HEK293 (cell line): ENCODE data around the gene PAX2.

Experiments
- CTCF ChIA-PET: fragments of 350-600 bp; formaldehyde crosslinking; extraction: SDS; loops from one replicate; lab custom pipeline; 2021; ENCODE audit warnings: antibody characterized with exemption; lab: Yijun Ruan, JAX
- POLR2A ChIA-PET: fragments of 300-600 bp; formaldehyde crosslinking; extraction: SDS; loops from one replicate; lab custom pipeline; 2020; ENCODE audit warnings: antibody characterized with exemption, inconsistent platforms; lab: Yijun Ruan, JAX
- H3K27ac ChIP-seq: fragments of 200-500 bp; sonication (Bioruptor generic); 2 replicates; pipeline ENCODE4 v1.5.1; 2014; ENCODE audit warnings: low read depth, low read length, control low read depth, inconsistent platforms; ENCODE audit errors: extremely low read depth
- H3K36me3 ChIP-seq, 2 experiments: fragments of 200-500 bp in 1 of 2; sonication (Bioruptor generic) in 1 of 2; 1 replicate in 1 of 2; 2 replicates in 1 of 2; pipeline ENCODE4 v1.5.1; 2014 to 2017; ENCODE audit warnings: inconsistent platforms in 2 of 2, low read length in 2 of 2; ENCODE audit not compliant: control insufficient read depth in 2 of 2, insufficient read depth in 1 of 2
- H3K4me1 ChIP-seq: fragments of 200-500 bp; sonication (Bioruptor generic); 2 replicates; pipeline ENCODE4 v1.5.1; 2014; ENCODE audit warnings: mild to moderate bottlenecking, low read length, inconsistent platforms; ENCODE audit not compliant: control insufficient read depth, insufficient read depth
- H3K4me3 ChIP-seq: 2 replicates; pipeline ENCODE4 v1.5.1; 2011; ENCODE audit warnings: low read depth, mild to moderate bottlenecking, control low read depth, low read length, moderate library complexity
- H3K9me3 ChIP-seq: fragments of 200-500 bp; sonication (Bioruptor generic); 2 replicates; pipeline ENCODE4 v1.5.1; 2014; ENCODE audit warnings: low read depth, low read length, inconsistent platforms; ENCODE audit not compliant: control insufficient read depth, insufficient read depth
- BCL11B ChIP-seq: fragments of 450-650 bp; formaldehyde crosslinking; IDR thresholded peaks from 2 replicates; pipeline ENCODE4 v1.5.1; 2016; ENCODE audit warnings: low read depth, missing biosample characterization, missing genetic modification characterization
- FEZF1 ChIP-seq: fragments of 450-650 bp; formaldehyde crosslinking; IDR thresholded peaks from 2 replicates; pipeline ENCODE4 v1.5.1; 2016; ENCODE audit warnings: missing biosample characterization, missing genetic modification characterization
- PRDM6 ChIP-seq: fragments of 450-650 bp; formaldehyde crosslinking; IDR thresholded peaks from 2 replicates; pipeline ENCODE4 v1.5.1; 2017; ENCODE audit warnings: missing biosample characterization, missing genetic modification characterization
- SP7 ChIP-seq: fragments of 450-650 bp; formaldehyde crosslinking; IDR thresholded peaks from 2 replicates; pipeline ENCODE4 v1.5.1; 2016; ENCODE audit warnings: missing biosample characterization, missing genetic modification characterization
- TRIM28 ChIP-seq: IDR thresholded peaks from 2 replicates; pipeline ENCODE4 v1.6.1; 2011; ENCODE audit warnings: low read length, control low read depth, borderline replicate concordance
- ZBTB44 ChIP-seq: fragments of 450-650 bp; IDR thresholded peaks from 2 replicates; pipeline ENCODE4 v1.5.1; 2018; ENCODE audit warnings: missing biosample characterization, mild to moderate bottlenecking, missing genetic modification characterization
- ZNF248 ChIP-seq: fragments of 450-650 bp; formaldehyde crosslinking; IDR thresholded peaks from 2 replicates; pipeline ENCODE4 v1.5.1; 2017; ENCODE audit warnings: missing biosample characterization, missing genetic modification characterization
- ZNF768 ChIP-seq: fragments of 450-650 bp; formaldehyde crosslinking; IDR thresholded peaks from 2 replicates; pipeline ENCODE4 v1.5.1; 2018; ENCODE audit warnings: missing biosample characterization, mild to moderate bottlenecking, missing genetic modification characterization
- ZNF785 ChIP-seq: fragments of 450-650 bp; formaldehyde crosslinking; IDR thresholded peaks from 2 replicates; pipeline ENCODE4 v1.5.1; 2016; ENCODE audit warnings: missing biosample characterization, missing genetic modification characterization
- ZSCAN18 ChIP-seq: fragments of 450-650 bp; formaldehyde crosslinking; IDR thresholded peaks from 2 replicates; pipeline ENCODE4 v1.5.1; 2016; ENCODE audit warnings: missing biosample characterization, missing genetic modification characterization
- TF ChIP-seq, protein P1 (sequence below): fragments of 450-650 bp; formaldehyde crosslinking; conservative IDR thresholded peaks from 2 replicates; pipeline ENCODE4 v1.5.1; 2016; ENCODE audit warnings: low read depth, missing biosample characterization, missing genetic modification characterization
- TF ChIP-seq, protein P2 (sequence below): fragments of 450-650 bp; formaldehyde crosslinking; IDR thresholded peaks from 2 replicates; pipeline ENCODE4 v1.5.1; 2016; ENCODE audit warnings: missing biosample characterization, missing genetic modification characterization

Gene PAX2

GRCh38 chr10:100863433-100863832 is 118.1 kb downstream of the PAX2 start:
- CTCF ChIA-PET, result interaction anchor here (1.0 to 2.5 kb wide), 2 partner anchors 8 to 301 kb away, joined by 4 to 11 read pairs; no protein-coding TSS in a partner anchor
- H3K9me3 ChIP-seq, result no peaks in the 10 kb centered on the region

More at GRCh38 chr10:100863433-100863832, 118.1 kb downstream of the PAX2 start:
- POLR2A ChIA-PET, result no interaction called here
- no peaks in the 10 kb centered on the region for H3K36me3 ChIP-seq
- H3K4me3 ChIP-seq, result no peak overlapping the region
- TF ChIP-seq TRIM28 (no peak), BCL11B (tag by site-specific recombination) (no peak), ZBTB44 (no peak), ZNF768 (tag by site-specific recombination) (no peak), FEZF1 (tag by site-specific recombination) (no peak), ZSCAN18 (no peak), PRDM6 (no peak), SP7 (tag by site-specific recombination) (no peak), ZNF785 (tag by site-specific recombination) (no peak), ZNF248 (tag by site-specific recombination) (no peak)
- TF ChIP-seq, protein P1, sequence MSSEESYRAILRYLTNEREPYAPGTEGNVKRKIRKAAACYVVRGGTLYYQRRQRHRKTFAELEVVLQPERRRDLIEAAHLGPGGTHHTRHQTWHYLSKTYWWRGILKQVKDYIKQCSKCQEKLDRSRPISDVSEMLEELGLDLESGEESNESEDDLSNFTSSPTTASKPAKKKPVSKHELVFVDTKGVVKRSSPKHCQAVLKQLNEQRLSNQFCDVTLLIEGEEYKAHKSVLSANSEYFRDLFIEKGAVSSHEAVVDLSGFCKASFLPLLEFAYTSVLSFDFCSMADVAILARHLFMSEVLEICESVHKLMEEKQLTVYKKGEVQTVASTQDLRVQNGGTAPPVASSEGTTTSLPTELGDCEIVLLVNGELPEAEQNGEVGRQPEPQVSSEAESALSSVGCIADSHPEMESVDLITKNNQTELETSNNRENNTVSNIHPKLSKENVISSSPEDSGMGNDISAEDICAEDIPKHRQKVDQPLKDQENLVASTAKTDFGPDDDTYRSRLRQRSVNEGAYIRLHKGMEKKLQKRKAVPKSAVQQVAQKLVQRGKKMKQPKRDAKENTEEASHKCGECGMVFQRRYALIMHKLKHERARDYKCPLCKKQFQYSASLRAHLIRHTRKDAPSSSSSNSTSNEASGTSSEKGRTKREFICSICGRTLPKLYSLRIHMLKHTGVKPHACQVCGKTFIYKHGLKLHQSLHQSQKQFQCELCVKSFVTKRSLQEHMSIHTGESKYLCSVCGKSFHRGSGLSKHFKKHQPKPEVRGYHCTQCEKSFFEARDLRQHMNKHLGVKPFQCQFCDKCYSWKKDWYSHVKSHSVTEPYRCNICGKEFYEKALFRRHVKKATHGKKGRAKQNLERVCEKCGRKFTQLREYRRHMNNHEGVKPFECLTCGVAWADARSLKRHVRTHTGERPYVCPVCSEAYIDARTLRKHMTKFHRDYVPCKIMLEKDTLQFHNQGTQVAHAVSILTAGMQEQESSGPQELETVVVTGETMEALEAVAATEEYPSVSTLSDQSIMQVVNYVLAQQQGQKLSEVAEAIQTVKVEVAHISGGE (tag by site-specific recombination), result no peak
- TF ChIP-seq, protein P2, sequence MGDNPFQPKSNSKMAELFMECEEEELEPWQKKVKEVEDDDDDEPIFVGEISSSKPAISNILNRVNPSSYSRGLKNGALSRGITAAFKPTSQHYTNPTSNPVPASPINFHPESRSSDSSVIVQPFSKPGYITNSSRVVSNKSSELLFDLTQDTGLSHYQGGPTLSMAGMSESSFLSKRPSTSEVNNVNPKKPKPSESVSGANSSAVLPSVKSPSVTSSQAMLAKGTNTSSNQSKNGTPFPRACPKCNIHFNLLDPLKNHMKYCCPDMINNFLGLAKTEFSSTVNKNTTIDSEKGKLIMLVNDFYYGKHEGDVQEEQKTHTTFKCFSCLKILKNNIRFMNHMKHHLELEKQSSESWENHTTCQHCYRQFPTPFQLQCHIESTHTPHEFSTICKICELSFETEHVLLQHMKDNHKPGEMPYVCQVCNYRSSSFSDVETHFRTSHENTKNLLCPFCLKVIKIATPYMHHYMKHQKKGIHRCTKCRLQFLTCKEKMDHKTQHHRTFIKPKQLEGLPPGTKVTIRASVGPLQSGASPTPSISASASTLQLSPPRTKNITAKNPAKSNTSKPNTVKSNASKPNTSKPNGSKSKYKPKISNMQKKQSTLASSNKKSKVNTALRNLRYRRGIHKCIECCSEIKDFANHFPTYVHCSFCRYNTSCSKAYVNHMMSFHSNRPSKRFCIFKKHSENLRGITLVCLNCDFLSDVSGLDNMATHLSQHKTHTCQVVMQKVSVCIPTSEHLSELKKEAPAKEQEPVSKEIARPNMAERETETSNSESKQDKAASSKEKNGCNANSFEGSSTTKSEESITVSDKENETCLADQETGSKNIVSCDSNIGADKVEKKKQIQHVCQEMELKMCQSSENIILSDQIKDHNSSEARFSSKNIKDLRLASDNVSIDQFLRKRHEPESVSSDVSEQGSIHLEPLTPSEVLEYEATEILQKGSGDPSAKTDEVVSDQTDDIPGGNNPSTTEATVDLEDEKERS (tag by site-specific recombination), result no peak
- TF ChIP-seq, all 188 proteins: peak for 0
- no peaks in the 10 kb centered on the region; the same call in 1 of the 2 replicates for H3K4me1 ChIP-seq
- no peak overlapping the region for H3K27ac ChIP-seq
